Astrocyte of the spinal cord (primary cell): ENCODE data around the gene FSTL5.
"Not testable (repeated sequence)": the region's sequence is repeated elsewhere in the genome, so short reads cannot be mapped to it uniquely, and the experiment has no call there.

Experiments used
- DNase-seq: peaks from one replicate; pipeline ENCODE4 v3.0.0; 2011; ENCODE audit warnings: low read depth, low spot score
- H3K4me3 ChIP-seq: 2 replicates; pipeline ENCODE4 v1.5.1; 2011; ENCODE audit warnings: low read depth, mild to moderate bottlenecking, low read length, moderate library complexity
- CTCF ChIP-seq: IDR thresholded peaks from 2 replicates; pipeline ENCODE4 v1.5.1; 2012; ENCODE audit warnings: low read depth, mild to moderate bottlenecking, low read length, inconsistent platforms
- in situ Hi-C: cut with HindIII; loops from 2 replicates; pipeline ENCODE4 v1.10.0; 2017; ENCODE audit warnings: low sequenced_read_pairs

FSTL5 gene

GRCh38 chr4:161791796-161792556, 371.8 kb downstream of the FSTL5 start:
- no peak overlapping the region for H3K4me3 ChIP-seq
- in situ Hi-C loops: no loop called here
- TF ChIP-seq CTCF: no peak
- DNase-seq: no peak

GRCh38 chr4:161767116-161767515, 396.7 kb downstream of the FSTL5 start:
- no peak overlapping the region for H3K4me3 ChIP-seq
- no peak for TF ChIP-seq CTCF
- in situ Hi-C loops: no loop called here
- DNase-seq: peak; percentile 92

GRCh38 chr4:161762796-161763195, 401.0 kb downstream of the FSTL5 start:
- no peak overlapping the region for H3K4me3 ChIP-seq
- in situ Hi-C loops: no loop called here
- TF ChIP-seq CTCF: no peak
- peak; percentile 88 for DNase-seq

GRCh38 chr4:161760008-161760407, 403.8 kb downstream of the FSTL5 start:
- H3K4me3 ChIP-seq: no peak overlapping the region
- TF ChIP-seq CTCF: no peak
- no peak for DNase-seq
- in situ Hi-C loops: no loop called here

- DNase-seq, H3K4me3 ChIP-seq, in situ Hi-C loops: not testable (repeated sequence)
Observed at GRCh38 chr4:161758412-161758811, 405.4 kb downstream of the FSTL5 start.

GRCh38 chr4:161728929-161729328, 434.9 kb downstream of the FSTL5 start:
- no peak for DNase-seq
- no peak overlapping the region for H3K4me3 ChIP-seq
- in situ Hi-C loops: no loop called here
- TF ChIP-seq CTCF: no peak

- in situ Hi-C loops: no loop called here
- DNase-seq: no peak
- H3K4me3 ChIP-seq: no peak overlapping the region
- TF ChIP-seq CTCF: no peak
Observed at GRCh38 chr4:161721947-161722346, 441.9 kb downstream of the FSTL5 start.
